NCI-H226 (cell line): ENCODE data around the gene ACOX2.

Experiments used
- DNase-seq: peaks from one replicate; pipeline ENCODE4 v3.0.0-alpha.2; 2015

Gene ACOX2

DNA sequence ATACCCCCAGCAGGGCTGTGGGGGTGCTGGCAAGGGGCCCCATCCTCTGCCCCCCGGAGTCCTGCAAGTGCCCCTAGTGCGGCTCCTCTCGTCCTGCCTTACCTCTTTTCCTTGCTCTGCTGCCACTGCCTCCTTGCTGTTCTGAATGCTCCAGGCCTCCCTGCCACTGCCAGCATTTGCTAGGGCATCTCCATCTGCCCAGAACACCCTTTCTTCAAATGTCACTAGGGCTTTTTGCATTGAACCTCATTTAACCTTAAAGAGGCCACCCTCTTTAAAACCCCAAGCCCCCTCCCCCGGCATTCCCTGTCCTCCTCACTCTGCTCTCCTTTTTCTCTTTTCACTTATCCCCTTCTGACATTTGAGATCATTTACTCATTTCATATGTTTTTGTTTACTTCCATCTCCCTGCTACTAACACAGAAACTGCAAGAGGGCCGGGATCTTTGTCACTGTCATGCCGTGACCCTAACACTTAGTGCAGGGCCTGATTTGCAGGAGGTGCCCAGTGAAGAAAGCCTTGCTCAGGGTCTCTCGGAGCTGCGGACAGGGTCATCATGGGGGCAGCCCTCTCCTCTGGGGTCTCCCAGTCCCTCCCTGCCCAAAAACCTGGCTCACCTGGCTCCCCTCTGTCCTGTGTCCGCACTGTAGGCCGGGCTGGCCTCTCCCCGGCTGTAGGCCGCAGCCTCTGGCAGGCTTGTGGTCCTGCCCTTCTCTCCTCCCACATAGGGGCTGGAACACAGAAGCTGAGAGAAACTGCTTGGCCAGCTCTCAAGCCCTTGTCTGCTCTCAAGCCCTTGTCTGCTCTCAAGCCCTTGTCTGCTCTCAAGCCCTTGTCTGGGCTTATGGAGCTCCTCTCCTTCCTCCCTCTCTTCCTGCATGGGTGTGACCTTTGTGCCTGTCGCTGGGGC lies at the start of gene ACOX2:
Gene ACOX2 (minus strand): TSS at position 690 of the 911 bp plus-strand sequence. CDS start 2,084 bp downstream, outside the sequence.
- DNase-seq: peak; percentile 31

DNA sequence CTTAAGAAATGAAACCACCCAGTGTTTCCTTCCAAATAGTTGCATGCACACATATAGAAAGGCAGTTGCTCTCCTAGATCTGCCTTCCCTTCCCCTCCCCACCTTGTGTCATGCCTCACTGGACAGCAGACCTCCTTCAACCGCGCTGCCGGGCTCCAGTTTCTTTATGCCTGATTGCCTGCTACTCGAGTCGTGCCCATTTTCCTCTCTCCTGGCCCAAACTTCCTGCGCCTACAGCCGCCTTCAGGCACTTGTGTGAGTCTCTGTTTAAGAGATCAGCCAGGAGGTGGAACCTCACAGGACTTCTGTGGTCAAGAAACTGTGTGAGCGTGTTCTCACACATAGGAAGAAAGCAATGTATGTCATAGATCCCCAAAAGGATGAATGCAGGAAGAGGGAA lies 49.0 kb upstream of the ACOX2 start:
- no peak for DNase-seq

DNA sequence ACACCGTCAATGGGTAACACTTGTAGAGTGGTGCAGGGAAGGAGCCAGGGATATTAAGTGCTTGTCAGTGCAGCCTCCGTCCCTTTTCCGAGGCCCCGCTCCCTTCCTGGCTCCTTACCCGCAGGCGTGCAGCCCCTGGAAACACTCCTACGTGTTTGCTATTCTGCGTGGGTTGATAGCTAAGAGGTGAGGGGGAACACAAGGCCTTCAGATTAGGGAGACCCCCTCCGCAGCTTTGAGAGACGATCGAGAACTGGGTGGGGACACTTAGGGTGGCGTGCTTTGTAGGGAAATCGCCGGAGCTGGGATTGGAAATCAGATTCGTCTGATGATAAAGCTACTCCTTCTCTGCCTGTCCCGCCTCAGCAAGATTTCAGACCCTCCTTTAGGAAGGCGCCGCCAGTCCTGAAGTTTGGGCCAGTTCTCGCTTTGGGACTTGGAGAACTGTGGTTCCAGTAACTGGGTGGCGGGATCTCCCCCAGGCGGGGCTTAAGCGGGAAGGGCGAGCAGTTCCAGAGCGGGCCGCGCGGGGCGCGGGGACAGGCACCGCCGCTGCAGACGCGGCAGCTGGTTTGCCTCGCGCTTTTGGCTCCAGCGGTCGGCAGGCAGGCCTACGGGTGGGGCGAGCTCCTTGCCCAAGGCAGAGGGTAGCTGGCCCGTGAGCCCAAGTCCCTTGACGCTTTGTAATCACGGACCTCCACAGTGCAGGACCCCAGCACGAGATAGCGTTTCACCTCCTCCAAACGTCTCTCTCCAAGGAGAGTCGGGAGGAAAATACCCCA lies 48.2 kb upstream of the ACOX2 start:
- DNase-seq: peak; percentile 44

DNA sequence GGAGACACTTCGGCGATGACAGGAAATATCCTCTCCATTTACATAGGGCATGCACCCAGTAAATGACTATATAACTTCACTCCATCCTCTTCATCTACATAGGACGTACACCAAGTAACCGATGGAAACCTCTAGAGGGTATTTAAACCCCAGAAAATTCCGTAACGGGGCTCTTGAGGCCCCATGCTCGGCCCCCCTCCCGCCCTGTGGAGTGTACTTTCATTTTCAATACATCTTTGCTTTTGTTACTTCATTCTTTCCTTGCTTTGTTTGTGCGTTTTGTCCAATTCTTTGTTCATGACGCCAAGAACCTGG lies 47.7 kb upstream of the ACOX2 start:
- DNase-seq: no peak

DNA sequence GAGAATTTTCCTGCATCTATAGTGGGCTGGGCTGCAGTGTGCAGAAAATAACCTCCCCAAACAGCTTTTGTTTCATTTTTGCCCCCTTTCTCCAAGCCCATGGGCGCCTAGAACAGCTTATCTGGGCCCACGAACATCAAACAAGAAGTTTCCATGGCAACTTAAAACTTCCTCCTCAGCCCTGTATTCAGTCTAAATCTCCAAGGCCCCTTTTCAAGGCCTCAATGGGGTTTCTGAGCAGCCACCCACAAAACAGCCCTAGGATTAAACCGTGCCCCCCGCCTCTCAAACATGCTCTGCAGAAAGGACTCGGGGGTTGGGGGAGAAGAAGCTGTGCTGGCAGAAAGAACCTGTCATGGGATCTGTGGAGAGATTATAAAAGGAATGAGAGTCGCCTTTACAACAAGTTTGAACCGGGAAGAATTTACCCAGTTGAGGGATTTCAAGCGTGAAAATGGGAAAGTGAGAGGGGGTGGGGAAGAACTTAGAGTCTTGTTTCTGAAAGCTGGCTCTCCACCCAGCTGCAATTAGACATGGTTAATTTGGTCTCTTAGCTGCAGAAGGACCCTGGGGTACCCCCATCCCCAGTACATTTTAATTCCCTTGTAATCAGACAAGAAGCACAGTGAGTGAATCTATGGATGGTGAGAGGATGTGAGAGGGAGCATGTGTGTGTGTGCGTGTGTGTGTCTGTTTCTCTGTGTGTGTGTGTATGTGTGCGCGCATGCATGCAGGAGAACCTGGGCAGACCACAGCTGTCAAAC lies 44.5 kb upstream of the ACOX2 start:
- DNase-seq: no peak

DNA sequence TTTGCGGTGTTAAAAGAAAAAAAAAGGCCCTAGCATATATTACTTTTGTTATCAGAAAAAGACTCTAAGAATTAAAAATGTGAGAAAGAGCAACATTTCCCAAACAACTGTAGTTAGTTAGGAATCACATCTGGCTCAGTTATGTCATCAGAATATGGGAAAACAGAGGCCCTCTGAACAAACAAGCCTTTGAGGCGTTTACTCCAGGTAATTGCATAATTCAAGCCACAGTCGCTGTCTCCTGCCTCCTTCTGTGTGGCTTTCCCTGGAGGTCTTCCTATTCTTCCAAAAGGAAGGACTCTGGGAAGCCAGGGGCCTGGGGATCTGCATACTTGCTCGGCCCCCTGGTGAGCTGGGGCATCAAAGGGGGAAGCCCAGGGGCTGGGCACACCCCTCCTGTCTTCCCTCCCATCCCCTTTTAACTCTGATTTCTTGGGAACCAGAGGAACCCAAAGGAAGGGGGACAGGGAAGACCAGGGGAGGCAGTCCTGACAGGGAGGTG lies 43.9 kb upstream of the ACOX2 start:
- no peak for DNase-seq

DNA sequence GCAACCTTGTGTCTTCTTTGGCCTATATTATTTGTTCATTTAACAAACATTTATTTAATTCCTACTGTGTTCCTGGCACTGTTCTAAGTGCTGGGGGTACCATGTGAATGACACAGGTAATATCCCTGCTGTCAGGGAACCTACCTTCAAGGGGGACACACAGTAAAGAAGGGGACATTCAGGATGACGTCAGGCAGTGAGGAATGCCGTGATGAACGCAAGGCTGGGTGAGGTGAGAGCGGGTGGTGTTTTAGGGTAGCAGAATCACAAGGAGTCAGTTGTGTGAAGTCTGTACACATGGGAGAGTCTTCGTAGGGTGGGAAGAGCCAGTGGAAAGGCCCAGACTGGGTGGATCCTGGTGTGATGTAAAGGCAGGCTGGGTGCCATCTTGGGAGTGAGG lies 41.9 kb upstream of the ACOX2 start:
- DNase-seq: no peak

DNA sequence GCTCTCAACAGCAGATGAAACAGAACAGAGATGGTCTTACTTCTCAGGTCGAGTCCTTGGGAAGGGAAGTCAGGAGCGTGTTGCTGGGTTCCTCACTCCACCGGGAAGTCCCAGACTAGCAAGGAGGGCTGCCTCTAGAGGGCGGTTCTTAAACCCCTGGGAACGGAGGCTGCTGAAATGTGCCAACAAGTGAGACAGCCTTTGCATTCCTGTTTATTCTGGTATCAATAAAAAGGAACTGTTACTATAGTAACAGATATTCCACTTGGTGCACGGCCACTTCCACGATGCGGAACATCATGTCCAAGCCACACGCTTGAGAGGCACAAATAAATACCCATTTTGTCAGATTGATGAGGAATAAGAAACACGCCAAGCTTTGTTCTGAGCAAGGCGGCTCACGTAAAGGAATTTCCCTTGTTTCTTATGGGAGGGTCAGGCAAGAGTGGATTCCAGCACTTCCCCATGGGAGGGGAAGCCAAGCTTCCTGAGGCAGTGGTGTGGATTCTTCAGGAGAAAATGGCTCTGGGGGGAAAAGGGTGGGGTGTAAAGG lies 40.4 kb upstream of the ACOX2 start, which contains the start of gene FAM107A:
Gene FAM107A (minus strand): TSS at position 123 of the 553 bp plus-strand sequence. CDS start 7,531 bp downstream, outside the sequence.
- DNase-seq: no peak

DNA sequence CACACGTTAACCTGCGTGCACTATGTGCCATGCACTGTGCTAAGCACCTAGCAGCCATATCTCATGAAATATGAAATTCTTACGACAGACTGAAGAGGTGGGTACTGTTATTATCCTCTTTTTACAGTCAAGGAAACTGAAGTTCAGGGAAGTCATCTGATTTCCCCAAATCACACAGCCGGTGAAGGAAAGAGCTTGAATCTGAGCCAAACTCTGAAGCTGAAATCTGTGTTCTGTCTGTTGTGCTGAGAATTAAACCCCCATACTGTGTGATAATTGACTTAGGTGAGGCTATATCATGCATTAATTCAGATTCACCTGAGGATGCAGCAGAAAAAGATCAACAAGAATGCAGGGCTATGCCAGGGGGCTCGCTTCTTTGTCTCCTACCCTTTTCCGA lies 39.7 kb upstream of the ACOX2 start:
- no peak for DNase-seq

DNA sequence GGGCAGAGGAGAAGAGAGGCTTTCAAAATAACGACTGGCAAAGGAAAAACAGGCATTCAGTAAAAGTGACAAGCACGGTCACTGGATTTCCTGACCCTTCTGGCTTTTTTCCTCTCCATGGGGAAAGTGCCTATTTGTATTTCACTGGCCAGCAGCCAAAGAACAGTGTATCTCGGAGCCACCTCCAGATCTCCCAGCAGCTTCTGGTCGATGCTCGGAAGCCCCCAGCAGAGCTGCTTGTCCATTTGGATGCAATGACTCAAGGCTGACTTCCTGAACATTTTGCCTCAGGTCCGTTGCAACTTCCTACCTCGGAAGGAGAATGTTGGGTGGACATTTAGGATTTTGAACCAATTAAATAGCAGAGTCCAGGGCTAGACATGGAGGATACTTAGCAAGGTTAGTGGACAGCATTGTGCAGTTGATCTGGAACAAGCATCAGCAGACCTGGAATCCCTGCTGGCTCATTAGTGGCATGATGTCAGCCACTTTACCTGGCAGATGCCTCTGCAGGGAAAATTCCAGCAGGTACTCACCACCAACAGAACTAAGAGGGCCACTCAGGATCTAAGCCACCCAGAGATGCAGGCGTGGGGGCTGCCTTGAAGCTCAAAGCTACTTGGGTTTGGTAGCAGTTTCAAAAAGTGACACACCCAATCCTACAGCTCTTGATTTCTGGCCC lies 39.1 kb upstream of the ACOX2 start:
- DNase-seq: no peak

DNA sequence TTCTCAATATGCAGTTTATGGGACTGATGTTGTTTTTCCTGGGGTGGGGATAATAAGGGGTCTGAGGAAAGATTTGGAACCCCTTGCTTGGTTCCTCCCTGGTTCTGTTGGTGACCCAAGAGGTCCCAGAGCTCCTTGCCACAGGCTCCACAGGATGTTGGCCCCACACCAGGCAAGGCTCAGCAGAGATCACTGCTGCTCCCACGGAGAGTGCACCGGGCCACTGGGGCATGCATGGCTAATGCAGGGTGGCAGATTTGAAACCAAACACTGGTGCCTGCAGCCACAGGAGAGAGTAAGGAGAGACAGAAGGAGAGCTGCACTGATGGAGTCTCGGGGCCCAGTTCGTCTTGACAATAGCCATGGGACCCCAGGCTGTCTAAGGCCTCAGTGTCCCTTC lies 37.7 kb upstream of the ACOX2 start:
- no peak for DNase-seq

DNA sequence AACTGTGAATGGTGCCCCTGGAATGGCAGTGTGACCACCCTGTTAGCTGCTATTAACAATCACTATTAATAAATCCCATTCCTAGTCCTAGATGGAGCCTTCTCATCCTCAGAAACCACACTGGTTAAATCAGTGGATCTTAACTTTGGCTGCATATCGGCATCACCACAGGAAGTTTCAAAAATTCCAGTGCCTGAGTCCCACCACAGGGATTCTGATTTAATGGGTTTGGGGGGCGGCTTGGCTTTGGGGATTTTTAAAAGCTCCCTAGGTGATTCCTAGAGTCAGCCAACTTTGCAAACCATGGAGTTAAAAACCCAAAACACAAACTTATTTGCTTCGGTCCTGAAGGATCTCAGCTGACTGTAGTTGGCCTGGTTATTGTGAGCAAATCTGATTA lies 37.1 kb upstream of the ACOX2 start:
- no peak for DNase-seq

DNA sequence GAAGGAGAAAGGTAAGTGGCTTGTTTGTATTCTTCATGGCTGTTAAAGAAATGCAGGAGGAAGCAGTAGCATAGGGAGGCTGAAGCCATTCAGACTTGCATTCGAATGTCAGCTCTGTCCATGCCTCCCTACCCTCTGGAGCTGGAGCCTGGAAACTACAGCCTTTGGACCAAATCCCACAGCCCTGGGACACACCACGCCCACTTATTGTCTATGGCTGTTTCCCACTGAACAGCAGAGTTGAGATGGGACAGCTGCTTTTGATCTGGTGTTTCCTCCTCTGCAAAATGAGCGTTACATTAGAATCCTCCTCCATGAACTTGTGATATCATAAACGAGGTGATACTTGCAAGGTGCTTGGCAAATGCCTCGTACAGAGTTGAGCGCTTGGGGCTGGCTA lies 36.6 kb upstream of the ACOX2 start:
- DNase-seq: no peak

DNA sequence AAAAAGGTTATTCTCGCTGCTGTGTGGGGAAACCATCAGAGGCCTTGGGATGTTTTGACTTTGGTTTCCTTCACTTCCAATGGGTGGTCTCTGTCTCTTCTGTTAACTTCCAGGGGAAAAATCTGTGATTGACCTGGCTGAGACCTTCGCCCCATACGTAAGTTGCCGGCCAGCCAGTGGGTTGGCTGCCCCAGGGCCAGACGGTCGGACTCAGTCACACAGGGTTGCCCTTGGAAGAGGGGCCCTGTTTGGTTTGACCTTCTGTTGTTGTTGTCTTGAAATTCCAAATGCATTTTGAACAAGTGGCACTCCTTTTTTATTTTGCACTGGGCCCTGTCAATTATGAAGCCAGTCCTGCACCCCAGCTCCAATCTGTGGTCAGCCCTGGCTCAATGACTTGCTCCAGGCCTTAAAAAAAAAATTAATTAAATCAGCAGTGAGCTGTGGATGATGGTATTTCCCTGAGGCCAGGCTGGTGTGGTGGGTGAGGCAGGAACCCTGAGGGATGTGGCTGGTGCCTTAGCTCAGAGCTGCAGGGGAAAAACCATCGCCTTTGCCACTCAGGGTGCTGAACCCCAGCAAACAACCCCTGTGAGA lies 35.7 kb upstream of the ACOX2 start:
- DNase-seq: no peak

DNA sequence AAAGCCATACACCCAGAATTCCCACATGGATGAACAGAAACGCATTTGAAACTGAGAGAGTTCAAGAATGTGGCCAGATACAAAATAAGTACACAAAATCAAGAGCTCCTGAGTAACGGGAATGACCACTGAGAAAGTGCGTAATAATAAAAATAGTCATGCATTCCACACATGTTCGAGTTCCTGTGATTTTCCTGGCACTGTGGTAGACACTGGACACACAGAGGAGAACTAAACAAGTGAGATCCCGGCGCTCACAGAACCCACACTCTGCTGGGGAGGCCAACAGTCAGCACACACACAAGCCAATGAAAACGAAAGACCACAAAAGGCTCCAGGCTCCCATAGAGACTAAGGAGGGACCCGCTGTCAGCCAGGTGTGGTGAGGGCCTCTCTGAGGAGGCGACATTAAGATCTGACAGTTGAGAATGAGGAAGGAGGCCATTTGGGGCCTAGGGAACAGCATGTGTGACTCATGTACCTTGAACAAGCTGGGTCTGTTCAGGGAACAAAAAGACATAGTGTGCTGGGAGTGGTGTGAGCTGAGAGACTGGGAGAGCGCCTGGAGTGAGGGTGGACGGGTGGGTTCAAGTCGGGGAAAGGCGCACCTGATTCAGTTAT lies 35.1 kb upstream of the ACOX2 start:
- no peak for DNase-seq

DNA sequence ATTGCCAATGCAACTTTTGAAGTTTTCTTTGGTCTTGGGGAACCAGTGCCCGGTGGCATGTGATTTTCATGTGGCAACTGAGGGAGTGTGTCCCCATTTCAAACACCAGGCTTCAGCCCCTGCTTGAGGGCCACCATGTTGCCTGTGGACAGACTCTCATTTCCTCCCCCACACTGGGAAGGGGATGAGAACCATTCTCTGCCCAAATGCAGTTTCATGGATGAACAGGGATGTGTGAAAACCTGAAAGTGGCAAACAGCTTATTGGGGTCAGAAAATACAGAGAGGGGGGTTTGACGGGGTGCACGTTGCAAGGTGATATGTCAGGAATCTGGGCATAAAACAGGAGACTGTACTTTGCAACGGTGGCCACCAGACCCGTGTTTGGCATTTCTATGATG lies 33.9 kb upstream of the ACOX2 start:
- DNase-seq: no peak

DNA sequence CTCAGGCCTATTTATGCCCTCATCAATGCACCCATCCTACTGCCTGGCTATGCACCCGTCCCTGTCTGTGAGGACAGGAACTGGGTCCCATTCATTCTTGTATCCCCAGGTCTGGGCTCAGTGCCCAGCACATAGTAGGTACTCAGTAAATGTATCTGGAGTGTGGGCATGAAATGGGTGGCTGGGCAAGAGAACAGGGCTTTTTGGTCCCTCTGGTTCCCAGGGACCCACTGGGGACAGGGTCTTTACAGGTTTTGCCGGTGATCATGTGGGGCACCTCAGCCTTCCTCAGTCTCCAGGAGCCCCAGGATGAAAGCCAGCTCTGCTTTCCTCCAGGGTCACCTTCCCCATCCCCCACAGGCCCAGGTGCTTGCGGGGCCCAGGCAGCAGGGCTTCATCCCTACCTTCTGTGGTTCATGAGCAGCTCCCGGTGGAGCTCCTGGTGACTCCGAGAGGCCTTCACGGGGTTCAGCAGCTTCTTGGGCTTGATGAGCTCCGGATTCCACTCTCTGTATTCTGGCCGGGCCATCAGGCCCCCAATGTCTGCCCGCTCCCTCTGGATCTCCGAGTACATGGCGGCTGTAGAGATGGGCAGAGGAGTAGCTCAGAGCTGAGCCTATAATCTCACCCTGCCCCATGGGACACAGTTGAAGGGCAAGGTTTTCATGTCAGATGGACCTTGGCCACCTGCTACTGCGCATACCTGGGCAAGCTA lies 32.5 kb upstream of the ACOX2 start:
- no peak for DNase-seq

DNA sequence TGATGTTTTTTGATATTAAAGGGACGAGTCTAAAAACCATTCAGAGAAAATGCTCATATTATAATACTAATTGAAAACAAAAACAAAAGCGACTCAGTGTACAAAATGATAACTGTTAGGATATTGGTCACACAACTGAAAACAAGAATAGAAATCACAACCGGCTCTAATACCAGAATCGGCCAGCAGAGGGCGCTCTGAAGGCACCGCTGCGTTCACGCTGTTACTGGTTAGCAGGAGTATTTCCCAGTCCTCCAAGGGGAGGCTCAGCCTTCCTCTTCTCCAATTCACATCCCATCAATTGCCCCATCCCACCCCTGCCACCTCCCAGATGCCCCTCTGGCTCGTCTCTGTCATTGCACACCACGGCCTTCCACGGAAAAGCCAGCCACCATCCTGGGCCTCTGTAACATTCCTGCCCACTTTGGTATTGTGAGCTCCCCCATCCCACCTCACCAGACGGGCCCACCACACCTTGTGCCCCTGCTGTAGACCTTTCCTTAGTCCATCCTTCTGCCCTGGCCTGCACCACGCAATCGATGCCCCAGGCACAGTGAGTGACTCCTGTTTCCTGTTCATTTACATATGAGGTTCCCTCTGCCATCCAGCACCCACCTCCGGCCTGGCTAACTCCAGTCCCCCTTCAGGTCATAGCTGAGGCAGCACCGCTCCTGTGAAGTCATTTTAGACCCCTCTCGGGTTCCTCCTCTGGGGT lies 31.7 kb upstream of the ACOX2 start:
- DNase-seq: peak; percentile 44

DNA sequence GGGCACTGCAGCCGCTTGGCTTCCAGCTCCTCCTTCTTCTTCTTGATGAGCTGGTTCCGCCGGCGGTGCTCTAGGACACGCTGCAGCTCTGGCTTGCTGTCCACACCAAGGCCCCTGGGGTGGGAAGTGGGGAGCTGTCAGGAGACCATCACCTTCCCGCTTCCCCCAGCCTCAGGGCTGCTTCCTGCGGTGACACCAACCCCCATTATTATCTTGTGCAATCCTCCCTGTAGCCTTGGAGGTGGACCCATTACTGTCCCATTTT lies 30.2 kb upstream of the ACOX2 start:
- DNase-seq: no peak
